ENCODE measurements around the gene SH3PXD2A. TPM values are rescaled to one million over a fixed set of nuclear protein-coding genes. Genes with fewer than 3 reads are reported as not detected.

Gene SH3PXD2A
- total and polyA plus RNA-seq, 2 donors (not counting 1 experiment from before 2014, with no cell fraction given) = 3.2 to 33.5 TPM

GRCh38 chr10:103654925-103655324 lies 200.5 kb downstream of the SH3PXD2A start:
- Histone ChIP-seq H3K4me3 (ENCODE audit: control extremely low read depth in 1 of 5, extremely low read depth in 1 of 5, insufficient read depth in 1 of 5, low read depth in 2 of 5, low read length in 4 of 5) (no peak overlapping the region), H3K4me1 (ENCODE audit: control insufficient read depth in 2 of 2, insufficient read depth in 2 of 2, low read length in 2 of 2) (peaks cover 0 to 4% of the 10 kb centered on the region in 2 donors), H2AFZ (ENCODE audit: insufficient read depth, low read depth, low read length, poor library complexity, severe bottlenecking) (no peak overlapping the region), H3K79me2 (ENCODE audit: control insufficient read depth, insufficient read depth, low read length) (peaks cover 16% of the 10 kb centered on the region), H3K4me2 (replicated peaks; ENCODE audit: low read depth, low read length, poor library complexity, severe bottlenecking) (no peak overlapping the region), H3K9me3 (ENCODE audit: control extremely low read depth in 1 of 3, control insufficient read depth in 2 of 3, insufficient read depth in 1 of 3, low read length in 2 of 3) (peaks cover 0 to 3% (median 2%) of the 10 kb centered on the region in 3 donors), H3K27ac (ENCODE audit: low read length in 2 of 2) (no peak overlapping the region), H4K20me1 (ENCODE audit: control insufficient read depth, insufficient read depth, low read length, poor library complexity, severe bottlenecking) (no peaks in the 10 kb centered on the region), H3K27me3 (replicated peaks in 1 of 4; ENCODE audit: control extremely low read depth in 1 of 4, control insufficient read depth in 3 of 4, insufficient read depth in 4 of 4, low read length in 3 of 4) (no peaks in the 10 kb centered on the region), H3K9ac (ENCODE audit: low read length) (no peak overlapping the region), H3K36me3 (replicated peaks in 1 of 2; ENCODE audit: control extremely low read depth in 1 of 2, control insufficient read depth in 1 of 2, extremely low read depth in 1 of 2, insufficient read depth in 2 of 2, low read length in 1 of 2) (peaks cover 0 to 6% of the 10 kb centered on the region in 2 experiments)
- Mint-ChIP-seq H3K9me3 (ENCODE audit: insufficient read depth) (peaks cover 3% of the 10 kb centered on the region), H3K27ac (no peak overlapping the region), H3K27me3 (no peaks in the 10 kb centered on the region), H3K4me1 (peaks cover 3% of the 10 kb centered on the region), H3K4me3 (no peak overlapping the region)
- intact Hi-C loops (cut with micrococcal nuclease) = no loop called here
- TF ChIP-seq, protein P1, sequence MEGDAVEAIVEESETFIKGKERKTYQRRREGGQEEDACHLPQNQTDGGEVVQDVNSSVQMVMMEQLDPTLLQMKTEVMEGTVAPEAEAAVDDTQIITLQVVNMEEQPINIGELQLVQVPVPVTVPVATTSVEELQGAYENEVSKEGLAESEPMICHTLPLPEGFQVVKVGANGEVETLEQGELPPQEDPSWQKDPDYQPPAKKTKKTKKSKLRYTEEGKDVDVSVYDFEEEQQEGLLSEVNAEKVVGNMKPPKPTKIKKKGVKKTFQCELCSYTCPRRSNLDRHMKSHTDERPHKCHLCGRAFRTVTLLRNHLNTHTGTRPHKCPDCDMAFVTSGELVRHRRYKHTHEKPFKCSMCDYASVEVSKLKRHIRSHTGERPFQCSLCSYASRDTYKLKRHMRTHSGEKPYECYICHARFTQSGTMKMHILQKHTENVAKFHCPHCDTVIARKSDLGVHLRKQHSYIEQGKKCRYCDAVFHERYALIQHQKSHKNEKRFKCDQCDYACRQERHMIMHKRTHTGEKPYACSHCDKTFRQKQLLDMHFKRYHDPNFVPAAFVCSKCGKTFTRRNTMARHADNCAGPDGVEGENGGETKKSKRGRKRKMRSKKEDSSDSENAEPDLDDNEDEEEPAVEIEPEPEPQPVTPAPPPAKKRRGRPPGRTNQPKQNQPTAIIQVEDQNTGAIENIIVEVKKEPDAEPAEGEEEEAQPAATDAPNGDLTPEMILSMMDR (IDR thresholded peaks at IDR 0.05) = no peak
- no peak for TF ChIP-seq EZH2 (IDR thresholded peaks at IDR 0.05; ENCODE audit: borderline replicate concordance, insufficient read depth, low read depth, low read length, poor library complexity, severe bottlenecking)
- POLR2A ChIA-PET = no interaction called here
- CTCF ChIA-PET = no interaction called here
- WGBS (ENCODE audit: insufficient coverage) = 93% methylated on average over 4 of the region's 4 CpGs
- no peak for DNase-seq
- no peak for ATAC-seq (ENCODE audit: low read depth)

- no peak for DNase-seq
- Histone ChIP-seq H3K27me3 (replicated peaks in 1 of 4; ENCODE audit: control extremely low read depth in 1 of 4, control insufficient read depth in 3 of 4, insufficient read depth in 4 of 4, low read length in 3 of 4) (no peaks in the 10 kb centered on the region), H3K27ac (ENCODE audit: low read length in 2 of 2) (no peak overlapping the region), H2AFZ (ENCODE audit: insufficient read depth, low read depth, low read length, poor library complexity, severe bottlenecking) (no peak overlapping the region), H3K36me3 (replicated peaks in 1 of 2; ENCODE audit: control extremely low read depth in 1 of 2, control insufficient read depth in 1 of 2, extremely low read depth in 1 of 2, insufficient read depth in 2 of 2, low read length in 1 of 2) (peaks cover 0 to 6% of the 10 kb centered on the region in 2 experiments), H3K4me3 (ENCODE audit: control extremely low read depth in 1 of 5, extremely low read depth in 1 of 5, insufficient read depth in 1 of 5, low read depth in 2 of 5, low read length in 4 of 5) (no peak overlapping the region), H3K4me1 (ENCODE audit: control insufficient read depth in 2 of 2, insufficient read depth in 2 of 2, low read length in 2 of 2) (no peaks in the 10 kb centered on the region), H3K79me2 (ENCODE audit: control insufficient read depth, insufficient read depth, low read length) (peaks cover 11% of the 10 kb centered on the region), H3K9ac (ENCODE audit: low read length) (no peak overlapping the region), H3K9me3 (ENCODE audit: control extremely low read depth in 1 of 3, control insufficient read depth in 2 of 3, insufficient read depth in 1 of 3, low read length in 2 of 3) (peaks cover 0 to 3% (median 2%) of the 10 kb centered on the region in 3 donors), H3K4me2 (replicated peaks; ENCODE audit: low read depth, low read length, poor library complexity, severe bottlenecking) (no peak overlapping the region), H4K20me1 (ENCODE audit: control insufficient read depth, insufficient read depth, low read length, poor library complexity, severe bottlenecking) (no peaks in the 10 kb centered on the region)
- 93% methylated on average over 8 of the region's 8 CpGs for WGBS (ENCODE audit: insufficient coverage)
- no peak for ATAC-seq (ENCODE audit: low read depth)
- ChIA-PET POLR2A (interaction anchor here (0.5 kb wide), 1 partner anchor 9 kb away, joined by 5 read pairs; no protein-coding TSS in a partner anchor), CTCF (no interaction called here)
- intact Hi-C loops (cut with micrococcal nuclease) = no loop called here
- H3K9me3 Mint-ChIP-seq (ENCODE audit: insufficient read depth) = peaks cover 3% of the 10 kb centered on the region
- TF ChIP-seq, protein P1 (IDR thresholded peaks at IDR 0.05) = no peak
- no peak for TF ChIP-seq EZH2 (IDR thresholded peaks at IDR 0.05; ENCODE audit: borderline replicate concordance, insufficient read depth, low read depth, low read length, poor library complexity, severe bottlenecking)
- H3K27me3 Mint-ChIP-seq = no peaks in the 10 kb centered on the region
- no peak overlapping the region for H3K4me3 Mint-ChIP-seq
- H3K4me1 Mint-ChIP-seq = no peaks in the 10 kb centered on the region
- no peak overlapping the region for H3K27ac Mint-ChIP-seq
Measured at GRCh38 chr10:103653581-103654037, 201.8 kb downstream of the SH3PXD2A start.
